ENCODE results near the gene NR4A3.

DNA sequence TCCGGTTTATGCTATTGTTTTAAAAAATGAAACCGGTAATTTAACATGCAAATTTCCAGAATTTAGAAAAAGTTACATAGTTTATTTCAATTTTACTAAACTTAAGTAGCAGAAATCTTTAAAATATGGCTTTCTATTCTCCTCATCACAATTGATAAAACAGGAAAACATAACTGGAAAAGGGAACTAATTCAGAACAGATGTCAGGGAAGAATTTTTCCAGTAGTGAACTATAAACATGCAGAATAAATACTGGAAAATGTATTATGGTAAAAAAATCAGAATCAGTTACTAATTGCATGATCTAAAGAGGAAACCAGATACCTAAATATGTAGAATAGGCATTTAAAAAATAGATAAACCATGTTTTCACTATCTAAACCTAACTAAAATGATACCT, 7.3 kb upstream of the NR4A3 start:
- TF ChIP-seq POLR2A (IDR thresholded peaks at IDR 0.05; ENCODE audit: low read length) (no peak), NR3C1 (IDR thresholded peaks at IDR 0.05) (no peak)
